RCC 7860 (cell line): ENCODE results near the gene CORO2A.
"Not testable (repeated sequence)": the region's sequence is repeated elsewhere in the genome, so short reads cannot be mapped to it uniquely, and the experiment has no call there.

Experiments
- DNase-seq: peaks from one replicate; pipeline ENCODE4 v3.0.0-alpha.2; 2015; ENCODE audit warnings: low spot score
- FAIRE-seq: peaks from 2 replicates; lab custom pipeline; 2012; peaks lifted over from hg19 to GRCh38; lab: Jason Lieb, UNC

Gene CORO2A

GRCh38 chr9:98142925-98143481 lies 49.4 kb downstream of the CORO2A start:
- DNase-seq (no peak), FAIRE-seq (no peak)

GRCh38 chr9:98142182-98142907 lies 50.1 kb downstream of the CORO2A start:
- DNase-seq (no peak), FAIRE-seq (no peak)

- no peak for FAIRE-seq
- no peak for DNase-seq
These were observed 51.9 kb downstream of the CORO2A start for GRCh38 chr9:98140503-98140902.

DNA sequence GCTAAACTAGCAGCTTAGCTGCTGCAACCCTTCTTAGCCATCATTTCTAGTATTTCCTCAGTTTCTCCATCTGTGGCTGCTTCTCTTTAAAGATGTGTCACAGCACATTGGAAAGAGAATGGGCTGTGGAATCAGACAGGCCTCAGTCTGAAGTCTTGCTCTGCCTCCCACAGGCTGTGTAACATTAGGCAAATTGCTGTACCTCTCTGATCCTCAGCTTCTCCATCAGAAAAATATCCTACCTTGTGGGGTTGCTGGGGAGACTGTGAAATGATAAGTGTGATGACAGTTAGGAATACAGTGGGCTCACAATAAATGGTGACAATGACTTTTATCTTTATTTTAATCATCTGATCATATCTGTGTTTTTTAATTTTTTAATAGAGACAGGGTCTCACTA lies 55.9 kb downstream of the CORO2A start:
- no peak for FAIRE-seq

GRCh38 chr9:98135938-98136337 lies 56.5 kb downstream of the CORO2A start:
- no peak for DNase-seq
- no peak for FAIRE-seq

More for the DNA sequence above, 55.9 kb downstream of the CORO2A start:
- DNase-seq, result no peak

DNA sequence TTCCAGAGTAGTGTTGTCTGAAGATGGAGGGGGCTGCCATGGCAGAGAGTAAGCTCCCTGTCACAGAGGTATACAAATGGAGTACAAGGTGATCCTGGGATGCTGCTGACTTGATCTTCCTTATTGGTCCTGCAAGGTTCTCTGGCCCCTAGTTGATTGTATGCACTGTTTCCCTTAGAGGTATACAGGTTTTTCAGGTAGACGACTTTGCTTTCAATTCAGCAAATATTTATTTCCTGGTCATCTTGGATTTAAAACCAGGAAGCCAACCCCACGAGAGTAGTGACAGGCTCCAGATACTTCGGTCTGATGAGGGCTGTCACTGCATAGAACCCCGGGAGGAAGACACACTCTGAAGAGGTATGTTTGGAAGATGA lies 56.9 kb downstream of the CORO2A start:
- no peak for DNase-seq

GRCh38 chr9:98134702-98135557 lies 57.5 kb downstream of the CORO2A start:
- FAIRE-seq, result no peak

More for the DNA sequence above, 56.9 kb downstream of the CORO2A start:
- no peak for FAIRE-seq

DNA sequence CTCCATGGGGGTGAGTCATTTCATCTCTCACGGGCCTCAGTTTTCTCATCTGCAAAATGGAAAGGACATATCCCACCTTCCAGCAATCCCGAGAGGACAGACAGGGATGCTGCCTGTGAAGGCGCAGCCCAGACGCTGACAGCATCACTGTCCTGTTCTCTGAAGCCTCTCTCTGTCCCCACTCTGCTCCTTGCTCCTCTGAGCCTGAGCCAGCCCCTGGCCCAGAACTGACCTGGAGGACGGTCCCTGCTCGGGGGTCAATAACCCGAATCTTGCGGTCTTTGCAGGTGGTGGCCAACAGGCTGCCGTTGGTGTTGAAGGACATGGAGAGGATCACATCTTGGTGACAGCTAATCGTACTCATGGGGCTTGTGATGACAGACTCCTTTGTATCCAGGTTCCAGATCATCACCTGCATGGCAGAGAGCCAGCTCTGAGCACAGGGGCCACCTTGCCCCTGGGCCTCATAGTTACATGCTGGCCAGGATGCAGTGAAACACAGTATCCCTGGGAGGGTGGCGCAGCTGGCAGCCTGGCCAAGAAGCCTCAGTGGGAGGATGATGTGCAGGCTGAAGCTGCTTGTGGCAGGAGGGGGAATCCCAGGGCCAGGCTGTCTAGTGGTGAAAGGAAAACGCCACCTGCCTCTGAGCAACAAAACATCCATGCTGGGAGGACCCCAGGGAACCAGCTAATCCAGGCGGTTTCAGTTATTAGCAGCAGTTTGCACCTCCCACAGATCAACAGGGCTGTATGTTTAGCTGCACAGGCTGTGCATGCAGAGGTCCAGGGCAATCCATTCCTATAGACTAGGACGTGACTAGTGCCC lies 59.4 kb downstream of the CORO2A start:
- DNase-seq, result no peak
- no peak for FAIRE-seq

More at GRCh38 chr9:98134702-98135557, 57.5 kb downstream of the CORO2A start:
- DNase-seq, result no peak

- FAIRE-seq, result no peak
- DNase-seq, result no peak
These were observed 60.3 kb downstream of the CORO2A start for GRCh38 chr9:98132158-98132557.

GRCh38 chr9:98130576-98131228 lies 61.7 kb downstream of the CORO2A start:
- FAIRE-seq (no peak), DNase-seq (no peak)

- not testable (repeated sequence) for FAIRE-seq, DNase-seq
These were observed 62.4 kb downstream of the CORO2A start for GRCh38 chr9:98130060-98130459.

DNA sequence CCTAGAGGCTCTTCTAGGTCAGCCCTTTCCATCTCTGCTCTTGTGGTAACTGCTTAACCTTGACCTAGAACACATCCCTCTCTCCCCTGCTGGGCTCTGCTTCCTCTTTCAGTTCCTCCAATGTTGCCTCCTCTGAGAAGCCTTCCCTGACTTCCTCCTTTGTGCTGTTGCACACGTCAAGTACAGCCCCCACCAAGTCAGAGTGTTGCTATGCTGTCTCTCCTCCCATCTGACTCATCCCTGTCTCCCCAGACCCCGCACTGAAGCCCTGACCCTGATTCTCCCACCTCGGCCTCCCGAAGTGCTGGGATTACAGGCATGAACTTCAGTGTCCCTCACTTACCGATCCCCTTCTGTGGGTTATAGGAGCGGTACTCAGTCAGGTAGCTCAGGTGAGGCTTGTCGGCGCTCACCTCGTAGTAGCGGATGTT lies 63.0 kb downstream of the CORO2A start:
- no peak for DNase-seq
- FAIRE-seq, result no peak

- DNase-seq, result no peak
- FAIRE-seq, result no peak
These were observed 64.1 kb downstream of the CORO2A start for GRCh38 chr9:98128316-98128715.

GRCh38 chr9:98127226-98127625 lies 65.2 kb downstream of the CORO2A start:
- DNase-seq, result no peak
- no peak for FAIRE-seq

DNA sequence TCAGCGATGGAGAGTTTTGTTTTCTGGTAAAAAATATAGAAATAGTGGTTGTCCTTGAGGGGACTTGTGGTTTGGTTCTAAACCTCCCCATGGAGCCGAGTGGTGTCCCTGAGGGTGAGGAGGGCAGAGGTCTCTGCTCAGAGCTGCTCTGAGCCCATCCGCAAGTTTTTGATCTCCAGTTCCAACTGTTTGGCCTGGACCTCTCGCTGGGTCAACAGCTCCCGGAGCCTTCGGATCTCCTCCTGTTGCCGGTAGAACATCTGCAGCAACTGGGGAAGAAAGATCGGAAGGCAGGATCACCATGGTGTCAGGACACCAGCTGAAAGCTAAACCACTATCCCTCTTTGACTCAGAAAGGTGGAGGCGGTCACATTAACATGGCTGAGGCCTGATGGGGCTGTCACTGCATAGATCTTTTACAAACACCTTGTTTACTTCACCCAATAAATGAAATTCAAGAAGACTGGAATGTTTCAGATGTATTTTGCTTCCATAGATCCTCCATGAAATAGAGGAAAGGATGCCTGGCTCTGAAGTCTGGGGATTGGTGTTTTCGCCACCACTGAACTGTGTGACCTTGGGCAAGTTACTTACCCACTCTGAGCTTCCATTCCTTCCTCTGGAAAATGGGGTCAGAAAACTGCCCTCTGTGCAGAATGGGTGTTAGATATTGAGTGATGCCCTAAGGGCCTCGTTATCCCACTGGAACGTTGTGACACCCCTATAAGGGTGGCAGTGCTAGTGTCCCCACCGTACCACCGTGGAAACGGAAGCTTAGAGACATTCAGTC lies 67.6 kb downstream of the CORO2A start:
- FAIRE-seq (no peak), DNase-seq (no peak)

- DNase-seq, FAIRE-seq: not testable (repeated sequence)
These were observed 68.3 kb downstream of the CORO2A start for GRCh38 chr9:98124091-98124490.

DNA sequence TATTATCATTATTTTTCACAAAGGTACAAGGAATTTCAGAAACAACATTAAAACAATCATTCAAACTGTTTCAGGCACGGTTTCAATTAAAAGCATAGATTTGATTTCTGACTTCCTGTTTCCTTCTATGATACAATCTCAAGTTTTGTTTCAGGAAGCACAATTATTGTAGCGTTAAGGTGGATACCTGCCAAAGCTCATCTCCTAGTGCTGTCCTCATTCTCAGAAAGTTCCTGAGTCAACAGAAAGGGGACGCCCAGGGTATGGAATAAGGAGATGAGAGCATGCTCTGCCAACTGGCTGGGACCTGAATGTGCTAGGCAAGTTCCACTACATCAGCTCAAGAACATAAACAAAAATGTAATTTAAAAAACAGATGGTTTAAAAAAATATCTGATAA lies 71.4 kb downstream of the CORO2A start:
- DNase-seq (peak; percentile 25), FAIRE-seq (no peak)

DNA sequence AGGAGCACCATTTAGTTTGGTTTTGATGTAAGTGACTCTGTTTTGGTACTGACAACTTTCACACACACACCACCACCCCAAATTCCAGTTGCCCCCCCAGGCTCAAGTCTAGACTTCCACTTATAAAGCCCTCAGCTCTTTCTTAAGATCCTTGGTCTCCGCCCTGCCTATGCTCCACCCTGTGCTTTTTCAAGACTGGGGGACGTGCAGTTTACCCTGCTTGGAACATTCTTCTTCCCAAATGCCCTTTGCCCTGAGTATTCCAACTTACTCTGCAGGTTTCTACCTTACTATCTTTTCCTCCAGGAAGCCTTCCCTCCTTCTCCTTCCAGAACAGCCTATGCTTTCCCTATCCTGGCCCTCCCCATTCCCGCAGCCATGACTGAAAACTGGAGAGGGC lies 72.0 kb downstream of the CORO2A start:
- DNase-seq, result no peak
- no peak for FAIRE-seq
